Endothelial cell of umbilical vein (primary cell): ENCODE results near the gene RPS6KL1.

Source experiments
- EZH2 ChIP-seq: IDR thresholded peaks from 2 replicates; pipeline ENCODE4 v1.6.1; 2012; ENCODE audit warnings: borderline replicate concordance, low read depth, mild to moderate bottlenecking, moderate library complexity, low read length, inconsistent platforms; ENCODE audit not compliant: severe bottlenecking
- GATA2 ChIP-seq: IDR thresholded peaks from 2 replicates; pipeline ENCODE4 v1.7.0; 2011; ENCODE audit warnings: low read depth, mild to moderate bottlenecking, moderate library complexity, mixed read lengths, low read length; ENCODE audit not compliant: insufficient read length, insufficient read depth
- JUN ChIP-seq: IDR thresholded peaks from 2 replicates; pipeline ENCODE4 v1.6.1; 2011; ENCODE audit warnings: borderline replicate concordance, low read depth; ENCODE audit not compliant: insufficient read length, insufficient read depth
- MYC ChIP-seq: IDR thresholded peaks from one replicate; pipeline ENCODE4 v1.6.1; 2011; ENCODE audit warnings: mild to moderate bottlenecking, low read depth, low read length
- POLR2A ChIP-seq: IDR thresholded peaks from 2 replicates; pipeline ENCODE4 v1.6.1; 2012; ENCODE audit warnings: low read depth, mild to moderate bottlenecking, control low read depth, low read length
- POLR2AphosphoS5 ChIP-seq: IDR thresholded peaks from 2 replicates; pipeline ENCODE4 v1.6.1; 2012; ENCODE audit warnings: low read depth, mild to moderate bottlenecking, control low read depth, low read length, moderate library complexity; ENCODE audit not compliant: insufficient read depth
- TF ChIP-seq, protein P1 (sequence below), 2 donors: IDR thresholded peaks; 1 replicate in 1 of 2; 2 replicates in 1 of 2; pipeline ENCODE4 v1.5.1; 2011; ENCODE audit warnings: low read length in 2 of 2, mild to moderate bottlenecking in 2 of 2, moderate library complexity in 2 of 2, control low read depth in 1 of 2, inconsistent platforms in 1 of 2, low read depth in 1 of 2; ENCODE audit not compliant: insufficient read depth in 1 of 2; ENCODE audit errors: extremely low read depth in 1 of 2
- TF ChIP-seq, protein P2 (sequence below): IDR thresholded peaks from 2 replicates; pipeline ENCODE4 v1.6.1; 2011; ENCODE audit not compliant: insufficient read depth, insufficient read length

DNA sequence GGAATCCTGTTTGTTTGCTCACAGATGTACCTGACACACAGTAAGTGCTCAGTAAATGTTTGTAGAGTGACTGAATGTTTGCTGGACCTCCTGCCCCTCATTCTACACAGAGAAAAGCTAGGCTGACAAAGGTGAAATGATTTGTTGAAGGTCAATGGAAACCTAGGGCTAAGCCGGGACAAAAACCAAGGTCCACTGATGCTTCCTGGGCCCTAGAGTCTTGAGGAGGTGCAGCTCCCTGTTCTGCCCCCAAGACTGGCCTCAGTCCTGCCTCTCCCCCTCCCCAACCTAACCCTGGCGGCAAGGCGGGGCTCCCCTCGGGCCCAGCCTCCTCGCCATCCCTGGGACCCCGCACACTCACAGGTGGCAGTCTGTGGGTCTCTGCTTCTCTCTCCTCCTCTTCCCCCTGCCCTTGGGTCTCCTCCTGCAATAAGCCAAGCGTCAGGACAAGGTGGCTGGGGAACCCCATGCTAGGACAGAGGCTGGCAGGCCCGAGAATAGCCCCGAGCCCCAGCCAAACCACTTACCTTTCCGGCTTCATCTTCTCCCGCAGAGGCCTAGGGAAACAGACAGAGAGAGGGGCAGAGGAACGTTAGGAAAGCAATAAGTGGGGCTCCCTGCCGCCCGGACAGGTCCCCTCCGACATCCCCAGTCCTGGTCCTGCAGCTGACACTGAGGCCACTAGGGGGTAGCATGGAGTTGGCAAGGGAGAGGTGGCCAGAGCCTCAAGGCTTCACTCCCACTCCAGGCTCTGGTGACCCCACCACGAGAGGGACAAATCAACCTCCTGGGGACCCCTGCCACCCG, 23.0 kb upstream of the RPS6KL1 start:
- TF ChIP-seq, protein P1, sequence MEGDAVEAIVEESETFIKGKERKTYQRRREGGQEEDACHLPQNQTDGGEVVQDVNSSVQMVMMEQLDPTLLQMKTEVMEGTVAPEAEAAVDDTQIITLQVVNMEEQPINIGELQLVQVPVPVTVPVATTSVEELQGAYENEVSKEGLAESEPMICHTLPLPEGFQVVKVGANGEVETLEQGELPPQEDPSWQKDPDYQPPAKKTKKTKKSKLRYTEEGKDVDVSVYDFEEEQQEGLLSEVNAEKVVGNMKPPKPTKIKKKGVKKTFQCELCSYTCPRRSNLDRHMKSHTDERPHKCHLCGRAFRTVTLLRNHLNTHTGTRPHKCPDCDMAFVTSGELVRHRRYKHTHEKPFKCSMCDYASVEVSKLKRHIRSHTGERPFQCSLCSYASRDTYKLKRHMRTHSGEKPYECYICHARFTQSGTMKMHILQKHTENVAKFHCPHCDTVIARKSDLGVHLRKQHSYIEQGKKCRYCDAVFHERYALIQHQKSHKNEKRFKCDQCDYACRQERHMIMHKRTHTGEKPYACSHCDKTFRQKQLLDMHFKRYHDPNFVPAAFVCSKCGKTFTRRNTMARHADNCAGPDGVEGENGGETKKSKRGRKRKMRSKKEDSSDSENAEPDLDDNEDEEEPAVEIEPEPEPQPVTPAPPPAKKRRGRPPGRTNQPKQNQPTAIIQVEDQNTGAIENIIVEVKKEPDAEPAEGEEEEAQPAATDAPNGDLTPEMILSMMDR (IDR thresholded peaks at IDR 0.05; ENCODE audit: extremely low read depth in 1 of 2, insufficient read depth in 1 of 2, low read depth in 1 of 2, low read length in 2 of 2), result peak; percentile 80 to 96
- TF ChIP-seq MYC, result no peak
- TF ChIP-seq JUN, result no peak
- no peak for TF ChIP-seq POLR2A
- no peak for TF ChIP-seq POLR2AphosphoS5
- no peak for TF ChIP-seq GATA2
- TF ChIP-seq EZH2, result no peak
- TF ChIP-seq, protein P2, sequence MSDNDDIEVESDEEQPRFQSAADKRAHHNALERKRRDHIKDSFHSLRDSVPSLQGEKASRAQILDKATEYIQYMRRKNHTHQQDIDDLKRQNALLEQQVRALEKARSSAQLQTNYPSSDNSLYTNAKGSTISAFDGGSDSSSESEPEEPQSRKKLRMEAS, result no peak
